ENCODE data around the gene GIMAP5. TPM values are rescaled to one million over a fixed set of nuclear protein-coding genes. Genes with fewer than 3 reads are reported as not detected.
A peak's percentile ranks its signal among the peaks of the same experiment; 100 is the strongest.

The GIMAP5 gene
- total RNA-seq, 1 donor from 2014 or later: 31.9 TPM

DNA sequence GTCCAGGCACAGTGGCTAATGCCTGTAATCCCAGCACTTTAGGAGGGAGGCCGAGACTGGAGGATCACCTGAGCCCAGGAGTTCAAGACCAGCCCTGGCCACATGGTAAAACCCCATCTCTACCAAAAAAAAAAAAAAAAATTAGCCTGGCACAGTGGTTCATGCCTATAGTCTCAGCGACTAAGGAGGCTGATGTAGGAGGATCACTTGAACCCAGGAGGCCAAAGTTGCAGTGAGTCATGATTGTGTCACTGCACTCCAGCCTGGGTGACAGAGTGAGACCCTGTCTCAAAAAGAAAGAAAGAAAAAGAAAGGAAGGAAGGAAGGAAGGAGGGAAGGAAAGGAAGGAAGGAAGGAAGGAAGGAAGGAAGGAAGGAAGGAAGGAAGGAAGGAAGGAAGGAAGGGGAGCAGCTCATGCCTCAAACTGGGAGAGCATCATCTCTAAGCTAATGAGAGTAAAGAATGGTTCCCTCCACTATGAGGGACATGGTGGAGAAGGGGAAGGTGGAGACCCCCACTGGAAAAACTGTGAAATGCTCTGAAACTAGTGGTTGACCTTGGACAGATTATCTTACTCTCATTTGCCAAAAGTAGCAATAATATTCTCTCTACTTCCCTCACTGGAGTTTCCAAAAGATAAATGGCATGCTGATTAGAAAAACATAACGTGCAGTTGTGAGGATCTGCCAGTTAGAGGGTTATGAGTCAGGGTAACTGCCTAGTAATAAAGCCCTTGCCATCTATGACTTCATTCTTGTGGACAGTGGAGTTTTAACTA is 16.8 kb downstream of the GIMAP5 start:
- Histone ChIP-seq H3K27ac (no peak overlapping the region), H3K9me3 (no peaks in the 10 kb centered on the region), H3K27me3 (ENCODE audit: low read depth) (no peaks in the 10 kb centered on the region), H3K4me3 (no peak overlapping the region), H3K36me3 (no peaks in the 10 kb centered on the region), H3K4me1 (peaks cover 25% of the 10 kb centered on the region)
- ATAC-seq (peak; percentile 32 to 50), DNase-seq (no peak)
- intact Hi-C loops (cut with DNase I): no loop called here
- peak; percentile 22 for TF ChIP-seq CTCF (IDR thresholded peaks at IDR 0.05)

- no peak for DNase-seq
- intact Hi-C loops (cut with DNase I): no loop called here
- Histone ChIP-seq H3K9me3 (no peaks in the 10 kb centered on the region), H3K36me3 (no peaks in the 10 kb centered on the region), H3K4me1 (peaks cover 25% of the 10 kb centered on the region), H3K27me3 (ENCODE audit: low read depth) (no peaks in the 10 kb centered on the region), H3K4me3 (no peak overlapping the region), H3K27ac (no peak overlapping the region)
- ATAC-seq: no peak
- no peak for TF ChIP-seq CTCF (IDR thresholded peaks at IDR 0.05)
Measured at GRCh38 chr7:150754951-150755350, 17.7 kb downstream of the GIMAP5 start.

DNA sequence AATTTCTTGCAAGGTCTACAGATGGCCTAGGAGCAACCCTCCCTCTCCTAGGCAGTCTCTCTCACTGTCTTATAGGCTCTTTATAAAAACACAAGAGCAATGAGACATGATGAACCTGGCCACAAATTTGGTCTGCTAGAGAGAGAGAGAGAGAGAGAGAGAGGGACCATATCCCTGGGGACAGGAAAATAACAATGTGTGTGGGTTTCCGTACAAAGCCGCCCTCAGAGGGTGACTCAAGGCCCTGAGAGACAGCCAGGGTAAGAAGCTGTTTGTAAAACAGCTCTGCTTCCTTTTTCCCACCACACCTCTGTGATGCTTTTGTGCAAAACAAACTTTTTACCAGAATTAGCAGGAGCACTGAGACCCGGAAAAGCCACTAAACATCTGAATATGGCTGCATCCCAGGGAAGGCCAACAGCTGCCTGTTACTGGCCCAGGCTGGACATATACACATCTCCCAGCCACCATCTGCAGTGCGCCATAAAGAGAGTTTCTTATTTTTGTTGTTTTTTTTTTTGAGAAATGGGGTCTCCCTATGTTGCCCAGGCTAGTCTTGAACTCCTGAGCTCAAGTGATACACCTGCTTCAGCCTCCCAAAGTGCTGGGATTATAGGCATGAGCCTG is 18.4 kb downstream of the GIMAP5 start:
- Histone ChIP-seq H3K27ac (peak overlapping the region; percentile 33), H3K27me3 (ENCODE audit: low read depth) (no peaks in the 10 kb centered on the region), H3K4me3 (no peak overlapping the region), H3K36me3 (no peaks in the 10 kb centered on the region), H3K9me3 (no peaks in the 10 kb centered on the region), H3K4me1 (peaks cover 25% of the 10 kb centered on the region)
- intact Hi-C loops (cut with DNase I): no loop called here
- DNase-seq (no peak), ATAC-seq (peak; percentile 58 to 74)
- no peak for TF ChIP-seq CTCF (IDR thresholded peaks at IDR 0.05)

- Histone ChIP-seq H3K36me3 (no peaks in the 10 kb centered on the region), H3K4me1 (peaks cover 25% of the 10 kb centered on the region), H3K27ac (peak overlapping the region; percentile 33), H3K9me3 (no peaks in the 10 kb centered on the region), H3K4me3 (no peak overlapping the region), H3K27me3 (ENCODE audit: low read depth) (no peaks in the 10 kb centered on the region)
- TF ChIP-seq CTCF (IDR thresholded peaks at IDR 0.05): no peak
- intact Hi-C loops (cut with DNase I): no loop called here
- ATAC-seq (no peak), DNase-seq (no peak)
Measured at GRCh38 chr7:150756166-150756565, 18.9 kb downstream of the GIMAP5 start.

DNA sequence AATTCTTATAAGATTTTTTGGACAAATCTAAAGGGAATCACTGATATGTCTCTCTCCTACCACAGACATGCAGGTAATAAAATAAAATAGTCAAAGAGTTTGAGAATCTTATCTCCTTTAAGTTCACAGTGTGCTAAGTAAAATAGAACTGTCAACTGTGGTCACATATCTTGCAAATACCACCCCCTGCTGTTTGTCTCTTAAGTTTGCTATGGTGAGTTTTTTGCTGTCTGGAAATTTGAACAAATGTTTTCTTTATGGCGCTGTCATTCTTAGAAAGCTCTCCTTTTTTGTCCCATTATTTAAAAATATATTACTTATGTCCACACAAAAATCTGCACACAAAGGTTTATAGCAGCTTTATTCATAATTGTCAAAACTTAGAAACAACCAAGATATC is 19.6 kb downstream of the GIMAP5 start:
- Histone ChIP-seq H3K4me1 (peaks cover 25% of the 10 kb centered on the region), H3K27ac (no peak overlapping the region), H3K9me3 (no peaks in the 10 kb centered on the region), H3K4me3 (no peak overlapping the region), H3K27me3 (ENCODE audit: low read depth) (no peaks in the 10 kb centered on the region), H3K36me3 (no peaks in the 10 kb centered on the region)
- peak in 1 of 2 donors; percentile 51 for ATAC-seq
- intact Hi-C loops (cut with DNase I): no loop called here
- no peak for DNase-seq
- peak; percentile 46 for TF ChIP-seq CTCF (IDR thresholded peaks at IDR 0.05)
